SU-DHL-6 (cell line): ENCODE measurements around the gene RAP1GDS1.

ENCODE experiments used
- H2AFZ ChIP-seq: fragments of 200-600 bp; sonication (generic); 2 replicates; pipeline ENCODE4 v1.6.1; 2014; ENCODE audit warnings: low read depth, mild to moderate bottlenecking, moderate library complexity, mixed read lengths, antibody characterized with exemption, low read length; ENCODE audit not compliant: severe bottlenecking
- H3F3A ChIP-seq: fragments of 200-600 bp; shearing (Covaris generic); 2 replicates; pipeline ENCODE4 v1.6.0; 2016; ENCODE audit warnings: antibody characterized with exemption, mild to moderate bottlenecking; ENCODE audit not compliant: insufficient read depth
- H3K27ac ChIP-seq: fragments of 200-600 bp; sonication (generic); 2 replicates; pipeline ENCODE4 v1.5.1; 2016; ENCODE audit warnings: low read depth, mild to moderate bottlenecking, low read length, moderate library complexity, mixed read lengths
- H3K27me3 ChIP-seq: fragments of 200-600 bp; sonication (generic), shearing (Covaris generic); 2 replicates; pipeline ENCODE4 v1.6.0; 2014; ENCODE audit warnings: mild to moderate bottlenecking, low read length
- H3K36me3 ChIP-seq: fragments of 200-600 bp; sonication (generic); 2 replicates; pipeline ENCODE4 v1.6.1; 2014; ENCODE audit warnings: mild to moderate bottlenecking, low read length, mixed read lengths
- H3K4me2 ChIP-seq: fragments of 300-600, 200-600 bp; shearing (Covaris generic), sonication (generic); 2 replicates; pipeline ENCODE4 v1.6.0; 2014; ENCODE audit warnings: low read length, low read depth, mild to moderate bottlenecking; ENCODE audit not compliant: poor library complexity, severe bottlenecking
- H3K4me3 ChIP-seq: fragments of 200-600 bp; sonication (generic); 2 replicates; pipeline ENCODE4 v1.5.1; 2014; ENCODE audit warnings: antibody characterized with exemption, low read length, mild to moderate bottlenecking, mixed read lengths; ENCODE audit not compliant: insufficient read depth, poor library complexity, severe bottlenecking
- H3K79me2 ChIP-seq: fragments of 200-600 bp; sonication (generic); 2 replicates; pipeline ENCODE4 v1.6.1; 2014; ENCODE audit warnings: mild to moderate bottlenecking, low read length, moderate library complexity; ENCODE audit not compliant: insufficient read depth
- H3K9ac ChIP-seq: fragments of 200-600 bp; sonication (generic); 2 replicates; pipeline ENCODE4 v1.7.0; 2014; ENCODE audit warnings: mild to moderate bottlenecking, low read length
- H3K9me2 ChIP-seq: fragments of 200-600 bp; sonication (generic); replicated peaks from 2 replicates; pipeline ENCODE4 v1.6.1; 2014; ENCODE audit warnings: low read length; ENCODE audit not compliant: insufficient read depth
- H3K9me3 ChIP-seq: fragments of 200-600 bp; sonication (generic); 2 replicates; pipeline ENCODE4 v1.6.1; 2014; ENCODE audit warnings: low read length, mixed read lengths; ENCODE audit not compliant: insufficient read depth
- H4K20me1 ChIP-seq: fragments of 200-600 bp; sonication (generic); 2 replicates; pipeline ENCODE4 v1.6.1; 2014; ENCODE audit warnings: low read depth, mild to moderate bottlenecking, antibody characterized with exemption, low read length, moderate library complexity, mixed read lengths
- EZH2phosphoT487 ChIP-seq: fragments of 200-600 bp; sonication (generic), shearing (Covaris generic); conservative IDR thresholded peaks from 2 replicates; pipeline ENCODE4 v1.6.1; 2018; ENCODE audit warnings: mild to moderate bottlenecking, antibody characterized with exemption, low read length, moderate library complexity, mixed read lengths
- TF ChIP-seq, protein P1 (sequence below): fragments of 200-600 bp; sonication (generic); IDR thresholded peaks from one replicate; pipeline ENCODE4 v1.5.1; 2017; ENCODE audit warnings: antibody characterized with exemption, mild to moderate bottlenecking, low read length, moderate library complexity; ENCODE audit not compliant: insufficient read depth, poor library complexity, severe bottlenecking

The RAP1GDS1 gene

DNA sequence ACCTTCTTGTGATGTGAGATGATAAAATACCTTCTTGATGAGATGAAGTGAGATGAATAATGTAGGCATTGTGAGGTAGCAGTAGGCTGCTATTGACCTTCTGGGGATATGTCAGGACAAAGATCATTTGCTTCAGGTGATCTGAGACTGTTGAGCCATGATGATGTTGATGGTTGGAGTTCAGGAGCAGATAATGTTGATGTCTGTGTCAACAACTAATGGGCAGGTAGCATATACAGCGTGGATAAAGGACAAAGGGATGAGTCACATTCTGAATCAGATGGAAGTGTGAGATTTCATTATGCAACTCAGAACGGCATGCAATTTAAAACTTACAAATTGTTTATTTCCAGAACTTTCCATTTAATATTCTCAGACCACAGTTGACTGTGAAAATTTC, 57.3 kb downstream of the RAP1GDS1 start:
- Histone ChIP-seq H3K27me3 (no peaks in the 10 kb centered on the region), H3K4me3 (no peak overlapping the region), H3F3A (no peaks in the 10 kb centered on the region), H3K36me3 (no peaks in the 10 kb centered on the region), H3K79me2 (no peaks in the 10 kb centered on the region), H3K27ac (no peak overlapping the region), H3K9me3 (no peaks in the 10 kb centered on the region), H2AFZ (no peak overlapping the region), H4K20me1 (no peaks in the 10 kb centered on the region), H3K9me2 (no peaks in the 10 kb centered on the region), H3K4me2 (no peak overlapping the region), H3K9ac (no peak overlapping the region)
- no peak for TF ChIP-seq EZH2phosphoT487
- TF ChIP-seq, protein P1, sequence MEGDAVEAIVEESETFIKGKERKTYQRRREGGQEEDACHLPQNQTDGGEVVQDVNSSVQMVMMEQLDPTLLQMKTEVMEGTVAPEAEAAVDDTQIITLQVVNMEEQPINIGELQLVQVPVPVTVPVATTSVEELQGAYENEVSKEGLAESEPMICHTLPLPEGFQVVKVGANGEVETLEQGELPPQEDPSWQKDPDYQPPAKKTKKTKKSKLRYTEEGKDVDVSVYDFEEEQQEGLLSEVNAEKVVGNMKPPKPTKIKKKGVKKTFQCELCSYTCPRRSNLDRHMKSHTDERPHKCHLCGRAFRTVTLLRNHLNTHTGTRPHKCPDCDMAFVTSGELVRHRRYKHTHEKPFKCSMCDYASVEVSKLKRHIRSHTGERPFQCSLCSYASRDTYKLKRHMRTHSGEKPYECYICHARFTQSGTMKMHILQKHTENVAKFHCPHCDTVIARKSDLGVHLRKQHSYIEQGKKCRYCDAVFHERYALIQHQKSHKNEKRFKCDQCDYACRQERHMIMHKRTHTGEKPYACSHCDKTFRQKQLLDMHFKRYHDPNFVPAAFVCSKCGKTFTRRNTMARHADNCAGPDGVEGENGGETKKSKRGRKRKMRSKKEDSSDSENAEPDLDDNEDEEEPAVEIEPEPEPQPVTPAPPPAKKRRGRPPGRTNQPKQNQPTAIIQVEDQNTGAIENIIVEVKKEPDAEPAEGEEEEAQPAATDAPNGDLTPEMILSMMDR, result no peak

GRCh38 chr4:98319021-98319420, 57.8 kb downstream of the RAP1GDS1 start:
- Histone ChIP-seq H3K9me3 (no peaks in the 10 kb centered on the region), H3K4me3 (no peak overlapping the region), H4K20me1 (no peaks in the 10 kb centered on the region), H2AFZ (no peak overlapping the region), H3K27ac (no peak overlapping the region), H3K36me3 (no peaks in the 10 kb centered on the region), H3F3A (no peaks in the 10 kb centered on the region), H3K27me3 (no peaks in the 10 kb centered on the region), H3K9me2 (no peaks in the 10 kb centered on the region), H3K4me2 (no peak overlapping the region), H3K9ac (no peak overlapping the region), H3K79me2 (no peaks in the 10 kb centered on the region)
- TF ChIP-seq, protein P1, result no peak
- TF ChIP-seq EZH2phosphoT487, result no peak

GRCh38 chr4:98326168-98326567, 65.0 kb downstream of the RAP1GDS1 start:
- Histone ChIP-seq H3K36me3 (no peaks in the 10 kb centered on the region), H3K27me3 (no peaks in the 10 kb centered on the region), H3K4me2 (no peak overlapping the region), H3K4me3 (no peak overlapping the region), H3K9ac (no peak overlapping the region), H3K79me2 (no peaks in the 10 kb centered on the region), H3K9me3 (no peaks in the 10 kb centered on the region), H4K20me1 (no peaks in the 10 kb centered on the region), H3F3A (no peaks in the 10 kb centered on the region), H2AFZ (no peak overlapping the region), H3K9me2 (no peaks in the 10 kb centered on the region), H3K27ac (no peak overlapping the region)
- TF ChIP-seq, protein P1, result no peak
- no peak for TF ChIP-seq EZH2phosphoT487
